Karpas-422 (cell line): ENCODE data around the gene ZDHHC4. TPM values are rescaled to one million over a fixed set of nuclear protein-coding genes. Genes with fewer than 3 reads are reported as not detected.

Experiments used
- DNase-seq: peaks from one replicate; pipeline ENCODE4 v3.0.0-alpha.2; 2015
- H2AFZ ChIP-seq: fragments of 200-600 bp; sonication (generic); 2 replicates; pipeline ENCODE4 v1.6.1; 2014; ENCODE audit warnings: antibody characterized with exemption, low read length, mixed read lengths
- H3K27ac ChIP-seq: fragments of 200-600 bp; sonication (generic); 2 replicates; pipeline ENCODE4 v1.5.1; 2014; ENCODE audit warnings: mild to moderate bottlenecking, low read length, moderate library complexity
- H3K27me3 ChIP-seq: fragments of 200-600 bp; sonication (generic); 2 replicates; pipeline ENCODE4 v1.6.1; 2014; ENCODE audit warnings: low read length, mixed read lengths
- H3K36me3 ChIP-seq: fragments of 200-600 bp; sonication (generic); 2 replicates; pipeline ENCODE4 v1.6.1; 2014; ENCODE audit warnings: low read length, mixed read lengths; ENCODE audit not compliant: insufficient read depth
- H3K4me1 ChIP-seq: fragments of 200-600 bp; sonication (generic); 2 replicates; pipeline ENCODE4 v1.6.1; 2014; ENCODE audit warnings: mild to moderate bottlenecking, low read length, mixed read lengths
- H3K4me2 ChIP-seq: fragments of 200-600 bp; sonication (generic); 2 replicates; pipeline ENCODE4 v1.6.1; 2014; ENCODE audit warnings: low read length, low read depth, mild to moderate bottlenecking; ENCODE audit not compliant: poor library complexity, severe bottlenecking
- H3K4me3 ChIP-seq: fragments of 200-600 bp; sonication (generic); 2 replicates; pipeline ENCODE4 v1.5.1; 2014; ENCODE audit warnings: mild to moderate bottlenecking, antibody characterized with exemption, low read length, mixed read lengths
- H3K79me2 ChIP-seq: fragments of 200-600 bp; sonication (generic); 2 replicates; pipeline ENCODE4 v1.6.1; 2014; ENCODE audit warnings: mild to moderate bottlenecking, low read length, mixed read lengths
- H3K9ac ChIP-seq: fragments of 200-600 bp; sonication (generic); 2 replicates; pipeline ENCODE4 v1.6.0; 2014; ENCODE audit warnings: low read length
- H3K9me2 ChIP-seq: fragments of 200-600 bp; sonication (generic), shearing (Covaris generic); replicated peaks from 2 replicates; pipeline ENCODE4 v1.6.0; 2014; ENCODE audit warnings: mild to moderate bottlenecking, low read length, moderate library complexity; ENCODE audit not compliant: insufficient read depth
- H3K9me3 ChIP-seq: fragments of 300-700, 200-600 bp; sonication (generic); 2 replicates; pipeline ENCODE4 v1.6.1; 2014; ENCODE audit warnings: low read length, mixed read lengths
- H4K20me1 ChIP-seq: fragments of 200-600 bp; sonication (generic); 2 replicates; pipeline ENCODE4 v1.6.1; 2014; ENCODE audit warnings: mild to moderate bottlenecking, antibody characterized with exemption, low read length, low read depth; ENCODE audit not compliant: insufficient read depth
- total RNA-seq: library from RNA; depleted of rRNA; stranded (reverse); fragments of >200 nt; shearing (Covaris generic); gene quantifications from 2 replicates; pipeline ENCODE4 v1.2.3, GENCODE V29; 2014; ENCODE audit warnings: low replicate concordance

The ZDHHC4 gene
- total RNA-seq, 1 experiment from 2014 or later, result 66.1 TPM

DNA sequence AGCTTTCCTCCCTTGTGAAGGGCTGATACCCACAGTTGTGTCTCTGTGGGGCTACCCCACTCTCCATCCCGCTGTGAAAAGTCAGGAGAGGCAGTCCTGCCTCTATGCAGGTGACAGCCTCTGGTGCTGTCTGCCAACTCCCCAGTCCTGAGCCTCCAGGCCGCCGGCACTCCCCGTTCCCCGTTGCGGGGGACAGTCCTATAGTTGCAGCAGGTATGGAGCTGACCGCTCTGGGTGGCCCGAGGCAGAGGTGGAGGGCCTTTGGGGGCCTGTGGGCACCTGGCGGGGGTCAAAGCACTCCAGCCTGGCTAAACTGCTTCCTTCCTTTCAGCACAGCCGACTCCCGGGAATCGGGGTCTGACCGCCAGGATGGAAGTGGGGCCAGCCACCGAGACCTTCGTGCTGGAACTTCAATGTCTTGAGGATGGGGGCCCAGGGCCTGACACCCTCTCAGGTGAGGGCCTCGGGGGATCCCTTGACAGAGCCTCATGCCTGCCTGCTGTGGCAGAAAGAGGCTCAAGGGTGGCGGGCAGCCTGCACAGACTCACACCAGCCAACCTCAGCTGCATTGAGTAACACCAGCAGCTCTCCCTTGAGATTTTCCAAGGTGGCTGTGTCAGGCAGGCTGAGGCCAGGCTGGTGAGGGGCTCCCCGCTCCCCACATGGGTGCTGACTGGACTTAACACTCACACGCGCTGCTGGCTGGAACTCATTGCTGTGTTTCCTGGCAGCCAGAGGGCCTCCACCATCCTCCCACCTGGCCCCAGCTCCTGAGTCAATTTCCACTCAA lies 39.8 kb downstream of the ZDHHC4 start:
- DNase-seq, result no peak
- Histone ChIP-seq H3K4me1 (peaks cover 3% of the 10 kb centered on the region; the same call in 1 of the 2 replicates), H3K9me3 (no peaks in the 10 kb centered on the region), H3K36me3 (no peaks in the 10 kb centered on the region), H4K20me1 (no peaks in the 10 kb centered on the region), H3K79me2 (no peaks in the 10 kb centered on the region), H3K9ac (no peak overlapping the region), H3K27me3 (no peaks in the 10 kb centered on the region), H2AFZ (no peak overlapping the region), H3K27ac (no peak overlapping the region), H3K9me2 (no peaks in the 10 kb centered on the region), H3K4me2 (no peak overlapping the region), H3K4me3 (no peak overlapping the region)

DNA sequence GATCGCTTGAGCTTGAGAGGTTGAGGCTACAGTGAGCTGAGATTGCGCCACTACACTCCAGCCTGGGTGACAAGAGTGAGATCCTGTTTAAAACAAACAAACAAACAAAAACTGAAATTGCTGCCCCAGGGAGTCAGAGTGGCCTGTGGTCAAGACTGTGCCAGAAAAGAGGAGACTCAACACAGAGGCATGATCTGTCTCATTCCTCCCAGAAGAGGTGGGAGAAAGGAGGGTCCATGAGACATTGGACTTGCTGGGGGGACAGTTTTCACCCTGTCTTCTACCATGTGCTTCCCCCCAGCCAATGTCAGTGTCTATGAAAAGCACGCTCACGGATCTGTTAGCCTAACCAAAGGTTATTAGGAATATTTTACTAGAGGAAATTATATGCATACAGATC lies 41.4 kb downstream of the ZDHHC4 start:
- Histone ChIP-seq H2AFZ (no peak overlapping the region), H3K4me3 (no peak overlapping the region), H3K27ac (no peak overlapping the region), H3K79me2 (no peaks in the 10 kb centered on the region), H3K4me1 (peaks cover 3% of the 10 kb centered on the region; the same call in 1 of the 2 replicates), H3K9ac (no peak overlapping the region), H3K4me2 (no peak overlapping the region), H4K20me1 (no peaks in the 10 kb centered on the region), H3K9me3 (no peaks in the 10 kb centered on the region), H3K27me3 (no peaks in the 10 kb centered on the region), H3K9me2 (no peaks in the 10 kb centered on the region), H3K36me3 (no peaks in the 10 kb centered on the region)
- no peak for DNase-seq

DNA sequence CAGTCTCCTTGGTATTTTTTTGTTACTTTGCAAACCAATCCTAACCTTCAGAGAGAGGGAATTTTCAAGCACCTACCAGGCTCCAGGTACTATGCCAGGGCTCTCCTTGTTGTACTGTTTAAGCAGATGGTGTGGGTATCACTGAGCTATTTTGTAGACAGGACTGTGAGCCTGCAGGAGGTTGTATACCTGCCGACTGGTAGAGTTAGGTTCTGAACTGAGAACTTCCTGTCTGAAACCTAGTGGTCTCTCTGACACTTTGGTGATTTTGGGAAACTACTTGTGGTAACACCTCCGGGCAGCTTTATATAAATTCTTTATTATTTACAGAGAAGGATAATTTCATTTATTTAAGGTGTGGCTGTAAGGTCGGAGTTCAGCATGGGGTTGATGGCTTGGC lies 42.7 kb downstream of the ZDHHC4 start:
- H3K4me1 ChIP-seq, result peaks cover 3% of the 10 kb centered on the region; the same call in 1 of the 2 replicates
- no peak for DNase-seq
- no peaks in the 10 kb centered on the region for H3K36me3 ChIP-seq
- no peak overlapping the region for H3K4me2 ChIP-seq
- H3K4me3 ChIP-seq, result no peak overlapping the region
- H3K9me2 ChIP-seq, result no peaks in the 10 kb centered on the region
- no peaks in the 10 kb centered on the region for H3K27me3 ChIP-seq
- H2AFZ ChIP-seq, result no peak overlapping the region
- no peaks in the 10 kb centered on the region for H3K9me3 ChIP-seq
- no peak overlapping the region for H3K27ac ChIP-seq
- H4K20me1 ChIP-seq, result no peaks in the 10 kb centered on the region
- H3K9ac ChIP-seq, result no peak overlapping the region
- no peaks in the 10 kb centered on the region for H3K79me2 ChIP-seq

DNA sequence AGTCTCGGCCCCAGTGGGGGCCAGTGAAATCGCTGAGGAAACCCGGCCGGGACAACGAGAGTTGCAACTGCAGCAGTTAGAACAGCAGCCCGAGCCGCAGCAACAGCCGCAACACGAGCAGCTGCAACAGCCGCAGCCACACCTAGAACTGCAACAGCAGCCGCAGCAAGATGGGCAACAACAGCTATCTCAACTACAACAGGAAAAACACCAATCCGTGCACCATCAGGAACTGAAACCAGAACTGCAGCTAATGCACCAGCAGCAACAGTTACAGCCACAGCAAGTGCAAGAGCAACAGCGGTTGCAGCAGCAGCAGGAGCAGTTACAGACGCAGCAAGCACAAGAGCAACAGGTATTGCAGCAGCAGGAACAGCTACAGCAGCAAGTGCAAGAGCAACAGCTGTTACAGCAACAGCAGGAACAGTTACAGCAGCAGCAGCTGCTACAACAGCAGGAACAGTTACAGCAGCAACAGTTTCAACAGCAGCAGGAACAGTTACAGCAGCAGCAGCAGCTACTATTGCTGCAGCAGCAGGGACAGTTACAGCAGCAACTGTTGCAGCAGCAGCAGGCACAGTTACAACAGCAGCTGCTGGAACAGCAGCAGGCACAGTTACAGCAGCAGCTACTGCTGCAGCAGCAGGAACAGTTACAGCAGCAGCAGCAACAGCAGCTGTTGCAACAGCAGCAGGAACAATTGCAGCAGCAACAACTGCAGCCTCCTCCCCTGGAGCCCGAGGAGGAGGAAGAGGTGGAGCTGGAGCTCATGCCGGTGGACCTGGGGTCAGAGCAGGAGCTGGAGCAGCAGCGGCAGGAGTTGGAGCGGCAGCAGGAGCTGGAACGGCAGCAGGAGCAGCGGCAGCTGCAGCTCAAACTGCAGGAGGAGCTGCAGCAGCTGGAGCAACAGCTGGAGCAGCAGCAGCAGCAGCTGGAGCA lies 44.2 kb downstream of the ZDHHC4 start:
- Histone ChIP-seq H3K9me3 (no peaks in the 10 kb centered on the region), H3K36me3 (no peaks in the 10 kb centered on the region), H3K79me2 (no peaks in the 10 kb centered on the region), H3K4me2 (no peak overlapping the region), H3K27ac (no peak overlapping the region), H3K4me1 (peaks cover 3% of the 10 kb centered on the region; the same call in 1 of the 2 replicates), H3K9me2 (no peaks in the 10 kb centered on the region), H3K4me3 (no peak overlapping the region), H3K9ac (no peak overlapping the region), H2AFZ (no peak overlapping the region), H4K20me1 (no peaks in the 10 kb centered on the region), H3K27me3 (no peaks in the 10 kb centered on the region)
- no peak for DNase-seq

DNA sequence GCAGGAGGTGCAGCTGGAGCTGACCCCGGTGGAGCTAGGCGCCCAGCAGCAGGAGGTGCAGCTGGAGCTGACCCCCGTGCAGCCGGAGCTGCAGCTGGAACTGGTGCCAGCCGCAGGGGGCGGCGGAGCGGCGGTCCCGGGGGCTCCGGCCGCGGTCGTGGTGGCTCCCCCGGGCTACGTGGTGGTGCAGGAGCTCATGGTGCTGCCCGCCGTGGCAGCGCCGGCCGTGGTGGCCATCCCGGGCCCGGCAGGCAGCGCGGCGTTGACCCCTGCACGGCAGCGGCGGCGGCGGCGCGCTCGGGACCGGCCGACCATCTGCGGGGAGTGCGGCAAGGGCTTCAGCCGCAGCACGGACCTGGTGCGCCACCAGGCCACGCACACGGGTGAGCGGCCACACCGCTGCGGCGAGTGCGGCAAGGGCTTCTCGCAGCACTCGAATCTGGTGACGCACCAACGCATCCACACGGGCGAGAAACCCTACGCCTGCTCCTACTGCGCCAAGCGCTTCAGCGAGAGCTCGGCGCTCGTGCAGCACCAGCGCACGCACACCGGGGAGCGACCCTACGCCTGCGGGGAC lies 45.0 kb downstream of the ZDHHC4 start:
- no peak overlapping the region for H3K9ac ChIP-seq
- no peak overlapping the region for H3K27ac ChIP-seq
- H3K9me3 ChIP-seq, result no peaks in the 10 kb centered on the region
- H3K4me1 ChIP-seq, result peaks cover 3% of the 10 kb centered on the region; the same call in 1 of the 2 replicates
- no peak overlapping the region for H3K4me3 ChIP-seq
- H3K9me2 ChIP-seq, result no peaks in the 10 kb centered on the region
- H4K20me1 ChIP-seq, result no peaks in the 10 kb centered on the region
- H3K36me3 ChIP-seq, result no peaks in the 10 kb centered on the region
- H3K27me3 ChIP-seq, result no peaks in the 10 kb centered on the region
- no peak overlapping the region for H2AFZ ChIP-seq
- no peaks in the 10 kb centered on the region for H3K79me2 ChIP-seq
- DNase-seq, result no peak
- no peak overlapping the region for H3K4me2 ChIP-seq

DNA sequence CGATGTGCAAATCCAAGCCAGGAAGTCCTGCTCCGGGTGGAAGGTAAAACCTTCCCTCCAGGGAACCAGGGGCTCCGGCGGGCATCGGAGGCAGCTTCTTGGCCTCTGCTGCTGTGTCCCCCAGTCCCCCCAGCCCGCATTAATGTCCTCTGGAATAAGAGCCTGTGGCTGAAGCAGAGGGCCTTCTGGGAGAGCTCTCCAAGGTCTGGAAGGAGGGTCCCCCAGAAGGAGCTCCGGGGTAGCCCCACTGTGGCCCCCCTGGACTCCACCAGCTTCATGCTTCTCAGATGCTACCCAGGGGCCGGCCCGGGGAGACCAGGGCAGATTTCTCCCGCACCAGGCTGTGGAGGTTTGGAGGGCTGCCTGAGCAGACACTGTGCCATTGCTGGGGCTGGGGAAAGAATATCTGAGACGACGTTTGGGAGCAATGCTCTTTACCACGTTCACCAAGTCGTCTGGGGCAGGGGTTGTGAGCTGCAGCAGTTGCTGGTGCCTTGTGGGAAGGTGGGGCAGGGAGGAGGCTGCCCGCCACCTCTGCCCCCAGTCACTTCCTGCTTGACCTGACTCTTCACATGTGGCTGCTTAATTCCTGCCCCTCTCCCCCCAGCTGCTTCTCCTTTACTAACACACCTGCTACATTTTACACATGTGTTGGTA lies 46.5 kb downstream of the ZDHHC4 start:
- no peak overlapping the region for H3K4me3 ChIP-seq
- H3K27me3 ChIP-seq, result no peaks in the 10 kb centered on the region
- peaks cover 3% of the 10 kb centered on the region; the same call in 1 of the 2 replicates for H3K4me1 ChIP-seq
- no peak overlapping the region for H3K27ac ChIP-seq
- H3K36me3 ChIP-seq, result no peaks in the 10 kb centered on the region
- DNase-seq, result no peak
- no peaks in the 10 kb centered on the region for H4K20me1 ChIP-seq
- H3K79me2 ChIP-seq, result no peaks in the 10 kb centered on the region
- no peak overlapping the region for H3K9ac ChIP-seq
- H2AFZ ChIP-seq, result no peak overlapping the region
- no peaks in the 10 kb centered on the region for H3K9me2 ChIP-seq
- H3K4me2 ChIP-seq, result no peak overlapping the region
- H3K9me3 ChIP-seq, result no peaks in the 10 kb centered on the region

DNA sequence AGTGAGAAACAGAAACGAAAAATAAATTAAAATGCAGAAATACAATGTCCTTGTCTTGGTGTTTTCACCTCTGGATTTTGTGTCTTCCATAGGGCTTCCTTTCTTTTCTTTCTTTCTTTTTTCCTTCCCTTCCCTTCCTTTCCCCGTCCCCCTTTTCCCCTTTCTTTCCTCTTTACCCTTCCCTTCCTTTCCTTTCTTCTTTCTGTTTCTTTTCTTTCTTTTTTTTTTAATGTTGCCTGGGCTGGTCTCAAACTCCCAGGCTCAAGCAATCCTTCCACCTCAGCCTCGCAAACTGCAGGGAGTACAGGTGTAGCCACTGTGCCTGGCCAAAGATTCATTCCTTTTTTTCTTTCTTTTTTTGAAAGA lies 47.0 kb downstream of the ZDHHC4 start:
- Histone ChIP-seq H3K9me3 (no peaks in the 10 kb centered on the region), H3K27me3 (no peaks in the 10 kb centered on the region), H3K4me1 (peaks cover 3% of the 10 kb centered on the region; the same call in 1 of the 2 replicates), H3K4me2 (no peak overlapping the region), H2AFZ (no peak overlapping the region), H3K27ac (no peak overlapping the region), H4K20me1 (no peaks in the 10 kb centered on the region), H3K36me3 (no peaks in the 10 kb centered on the region), H3K9me2 (no peaks in the 10 kb centered on the region), H3K79me2 (no peaks in the 10 kb centered on the region), H3K4me3 (no peak overlapping the region), H3K9ac (no peak overlapping the region)
- DNase-seq, result no peak
